HG03575 (cell line): ENCODE measurements around the gene PAK1.

Experiments used
- ATAC-seq: cut with Tn5 transposase; IDR thresholded peaks from one replicate; pipeline ENCODE4 v1.9.1; 2021; ENCODE audit not compliant: unreplicated experiment, insufficient number of reproducible peaks, low FRiP score; ENCODE audit errors: extremely low read depth

Gene PAK1

DNA sequence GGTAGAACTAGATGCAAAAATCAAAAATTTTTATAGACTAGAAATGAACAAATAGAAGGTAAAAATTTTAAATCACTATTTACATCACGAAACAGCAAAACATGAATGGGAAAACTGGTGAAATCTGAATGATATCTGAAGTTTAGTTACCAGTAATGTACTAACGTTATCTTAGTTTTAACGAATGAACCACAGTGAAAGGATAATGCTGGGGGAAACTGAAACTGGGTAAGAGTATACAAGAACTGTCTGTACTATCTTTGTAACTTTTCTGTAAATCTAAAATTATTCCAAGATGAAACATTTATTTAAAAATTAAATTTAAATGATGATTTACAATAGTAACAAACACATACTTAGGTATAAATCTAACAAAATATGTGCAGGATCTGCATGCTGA, 179.9 kb downstream of the PAK1 start:
- no peak for ATAC-seq

DNA sequence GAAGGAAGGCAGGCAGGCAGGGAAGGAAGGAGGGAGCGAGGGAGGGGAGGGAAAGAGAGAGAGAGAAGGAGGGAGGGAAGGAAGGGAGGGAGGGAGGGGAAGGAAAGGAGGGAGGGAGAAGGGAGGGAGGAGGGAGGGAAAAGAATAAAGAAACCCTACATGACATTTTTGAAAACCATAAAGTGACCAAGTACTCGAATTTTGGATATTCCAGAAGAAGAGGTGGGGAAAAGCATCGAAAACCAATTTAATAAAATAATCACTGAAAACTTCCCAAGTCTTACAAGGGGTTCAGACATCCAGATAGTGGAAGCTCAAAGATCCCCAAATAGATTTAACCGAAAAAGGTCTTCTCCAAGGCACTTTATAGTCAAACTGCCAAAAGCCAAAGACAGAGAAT, 184.2 kb downstream of the PAK1 start:
- no peak for ATAC-seq

DNA sequence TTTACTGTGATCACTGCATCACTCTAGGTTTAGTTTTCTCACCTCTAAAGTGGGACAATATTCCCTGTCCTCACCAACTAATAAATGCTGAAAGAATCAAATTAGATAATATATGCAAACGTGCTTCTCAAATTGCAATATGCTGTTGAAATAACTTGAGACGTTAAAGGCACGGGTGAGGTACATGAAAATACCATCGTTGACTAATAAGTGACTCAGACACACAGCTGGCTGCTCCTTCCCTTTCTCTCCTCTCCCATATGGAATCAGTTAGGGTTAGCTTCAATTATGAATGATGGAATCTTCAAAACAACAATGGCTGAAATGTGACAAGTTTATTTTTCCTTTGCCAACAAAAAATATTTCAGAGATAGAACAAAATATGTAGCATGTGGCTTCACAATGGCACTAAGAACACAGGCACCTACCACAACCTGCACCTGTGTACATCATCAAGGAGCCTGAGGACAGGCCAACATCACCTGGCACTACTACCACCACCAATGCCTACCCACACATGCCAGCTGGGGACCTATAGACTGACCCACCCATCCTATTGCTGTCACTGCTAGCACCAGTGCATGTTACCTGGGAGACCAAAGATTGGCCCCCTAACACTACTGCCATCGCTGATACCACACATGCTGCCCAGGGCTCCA, 186.2 kb downstream of the PAK1 start:
- no peak for ATAC-seq

DNA sequence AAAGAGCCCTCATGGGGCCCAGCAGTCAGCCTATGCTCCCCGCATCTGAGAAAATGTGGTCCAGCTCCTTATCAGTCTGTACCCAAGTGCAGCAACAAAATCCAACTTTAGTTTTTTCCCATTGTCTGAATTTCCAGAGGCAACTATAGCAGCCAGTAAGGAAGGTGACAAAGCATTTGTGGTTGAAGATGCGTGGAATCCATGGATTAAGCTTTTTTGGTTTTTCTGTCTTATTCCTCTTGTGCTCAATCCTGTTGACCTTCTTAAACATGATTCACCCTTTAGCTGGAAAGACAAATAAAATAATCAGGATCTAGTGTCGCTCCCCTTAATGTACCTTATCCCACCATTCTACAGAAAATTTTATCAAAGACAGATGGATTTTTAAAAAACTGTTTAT, 186.8 kb downstream of the PAK1 start:
- ATAC-seq = no peak

DNA sequence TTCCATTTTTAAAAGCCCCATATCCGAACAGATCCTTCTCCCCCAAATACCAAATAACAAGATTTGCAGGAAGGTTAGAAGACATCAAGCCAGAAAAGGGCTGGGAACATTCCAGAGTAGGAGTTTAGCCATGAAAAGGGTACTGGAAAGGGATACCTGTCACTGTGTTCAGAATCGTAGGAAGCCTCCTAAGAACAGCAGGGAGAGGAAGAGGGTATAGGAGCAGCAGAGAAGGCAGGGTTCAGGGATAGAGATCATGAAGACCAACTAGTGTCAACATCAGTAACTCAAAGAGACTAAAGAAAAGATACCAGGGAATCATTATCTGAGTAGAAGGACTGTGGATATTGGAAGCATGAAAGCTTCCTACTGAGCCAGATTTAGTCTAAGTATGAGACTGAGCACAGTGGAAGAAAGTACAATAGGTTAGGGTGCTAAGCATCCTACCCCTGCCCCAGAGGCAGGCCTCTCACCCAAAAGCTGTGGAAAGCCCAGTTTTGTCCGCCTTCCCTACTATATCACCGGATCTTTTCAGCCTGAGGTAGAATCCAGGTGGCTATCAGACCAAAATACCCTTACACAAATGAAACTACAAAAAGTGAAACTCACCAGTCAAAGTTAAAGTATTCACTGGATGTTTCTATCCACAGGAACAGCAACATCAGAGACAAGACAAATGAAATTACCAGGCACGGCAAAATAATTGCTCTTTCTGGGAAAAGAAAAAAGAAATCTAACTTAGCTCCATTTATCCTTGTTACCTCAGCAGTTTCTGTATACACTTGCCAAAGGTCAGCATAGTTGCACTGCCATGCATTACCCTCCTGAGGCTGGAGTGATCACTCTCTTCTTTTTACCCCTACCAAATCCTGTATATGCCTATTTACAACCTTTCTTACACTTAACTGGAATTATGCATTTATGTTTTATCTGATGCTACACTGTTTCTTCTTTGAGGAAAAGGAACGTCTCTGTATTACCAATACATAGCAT, 189.1 kb downstream of the PAK1 start:
- no peak for ATAC-seq

DNA sequence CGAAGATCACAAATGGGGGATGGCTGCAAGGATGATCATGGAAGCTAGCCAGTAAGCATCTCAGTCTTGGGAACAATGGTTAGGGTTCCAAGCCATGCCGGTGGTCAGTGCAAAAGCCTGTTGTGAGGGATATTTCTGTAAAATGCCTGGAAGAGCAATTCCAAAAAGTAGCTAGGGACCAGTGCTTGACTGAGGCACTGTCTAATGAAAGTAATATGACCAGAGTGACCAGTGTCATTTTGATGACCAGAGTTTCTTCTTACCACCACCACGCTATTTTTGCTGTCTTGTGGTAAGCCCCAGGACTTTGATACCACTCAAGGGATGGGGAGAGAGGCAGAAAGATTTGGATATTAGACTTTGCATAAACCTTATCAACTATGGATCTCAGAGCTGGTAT, 190.8 kb downstream of the PAK1 start:
- ATAC-seq = no peak

DNA sequence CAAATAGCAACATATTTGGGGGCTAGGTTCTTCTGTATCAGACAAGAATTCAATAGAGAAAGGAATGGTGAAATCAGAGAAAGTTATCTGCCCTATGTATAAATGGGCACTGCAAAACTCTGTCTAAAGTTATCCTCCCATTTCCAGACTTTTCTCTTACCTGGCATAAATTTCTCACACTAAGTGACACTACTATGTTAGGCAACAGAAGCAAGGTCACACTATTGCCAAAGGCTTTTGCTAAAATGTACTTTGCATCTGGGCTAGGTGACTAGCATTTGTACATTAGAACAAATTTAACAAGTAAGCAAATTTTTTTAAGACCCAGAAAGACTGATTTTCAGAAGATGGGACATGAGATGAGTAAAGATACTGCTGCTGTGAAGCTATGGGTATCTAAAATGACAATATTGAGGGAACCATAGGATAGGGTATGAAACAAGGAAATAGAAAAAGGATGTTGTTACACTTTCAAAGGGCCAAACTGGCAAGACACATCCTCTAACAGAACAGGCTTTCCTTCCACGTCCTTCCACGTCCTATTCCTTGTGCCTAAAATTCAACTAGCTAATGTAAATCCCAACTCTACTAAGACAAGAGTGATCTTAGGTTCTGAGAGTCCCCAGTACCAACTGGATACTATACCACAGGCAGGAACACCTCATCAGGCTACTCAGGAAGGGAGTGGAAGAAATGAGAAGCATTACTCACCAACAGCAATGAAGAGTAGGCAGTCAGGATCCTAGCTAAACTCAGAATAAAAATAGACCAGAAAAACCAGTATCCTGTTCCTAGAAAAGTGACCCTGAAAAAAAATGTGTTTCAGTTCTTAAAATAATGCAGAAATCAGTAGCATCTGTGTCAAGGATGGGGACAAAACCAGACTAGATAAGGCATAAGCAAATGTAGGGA, 195.0 kb downstream of the PAK1 start:
- ATAC-seq = no peak

DNA sequence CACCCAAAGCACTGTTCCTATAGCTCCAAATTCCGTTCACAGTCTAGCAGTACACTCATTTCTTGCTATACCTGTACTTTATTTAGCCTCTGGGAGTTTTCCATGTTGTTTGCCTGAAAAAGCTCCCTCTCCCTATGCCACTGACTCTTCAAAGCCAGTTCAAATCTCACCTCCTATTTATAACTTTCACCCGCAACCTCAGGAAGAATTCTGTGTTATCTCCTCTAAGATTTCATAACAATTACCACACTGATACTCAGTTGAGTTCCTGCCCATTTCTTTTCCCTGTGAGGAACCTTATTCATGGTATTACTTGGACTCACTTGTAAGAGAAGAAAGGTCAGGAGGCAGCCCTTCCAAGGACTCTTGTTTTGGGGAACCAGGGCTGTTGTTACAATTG, 197.6 kb downstream of the PAK1 start:
- no peak for ATAC-seq
